SH-SY5Y (cell line): ENCODE results near the gene TNFRSF18.

Experiments used
- GATA2 ChIP-seq: IDR thresholded peaks from 2 replicates; pipeline ENCODE4 v1.6.1; 2011; ENCODE audit warnings: mild to moderate bottlenecking, low read depth, low read length
- GATA3 ChIP-seq: IDR thresholded peaks from 2 replicates; pipeline ENCODE4 v1.6.1; 2011; ENCODE audit warnings: low read depth, mild to moderate bottlenecking, low read length, moderate library complexity

DNA sequence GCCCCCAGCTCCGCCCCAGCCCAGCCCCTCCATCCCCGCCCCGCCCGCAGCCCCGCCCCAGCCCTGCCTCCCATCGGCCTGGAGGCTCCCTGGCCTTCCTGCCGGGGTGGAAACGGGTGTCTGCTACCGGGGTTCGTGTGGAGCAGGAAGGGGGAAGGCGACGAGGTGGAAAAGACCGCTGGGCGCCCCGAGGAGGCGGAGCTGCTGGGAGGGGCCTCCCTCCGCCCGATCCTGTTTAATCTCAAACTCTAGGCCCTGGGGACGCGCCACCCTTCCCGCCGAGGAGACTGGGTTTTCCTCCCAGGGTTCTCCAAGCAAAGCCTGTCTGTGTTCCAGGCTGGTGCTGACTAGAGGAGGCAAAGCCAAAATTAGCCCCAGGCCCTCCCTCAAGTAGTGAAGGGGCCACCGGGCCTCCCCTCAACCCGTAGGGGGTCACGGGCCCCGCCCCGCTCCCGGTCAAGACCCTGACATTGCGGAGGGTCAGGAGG, 48.9 kb downstream of the TNFRSF18 start:
- TF ChIP-seq GATA2: no peak
- no peak for TF ChIP-seq GATA3
